Lower lobe of right lung (tissue), 2 donors: Measurements from ENCODE around the gene DLK1. TPM values are rescaled to one million over a fixed set of nuclear protein-coding genes. Genes with fewer than 3 reads are reported as not detected.

ENCODE experiments used
- ATAC-seq, 2 donors: fragments of 200-7000 bp; cut with Tn5 transposase; one replicate each; pipeline ENCODE4 v1.9.1; 2020 to 2022; ENCODE audit warnings: mild to moderate bottlenecking in 2 of 2, moderate library complexity in 2 of 2
- DNase-seq: peaks from one replicate; pipeline ENCODE4 v3.0.0-alpha.2; 2020
- H3K27ac ChIP-seq: fragments of 200-600 bp; one replicate; pipeline ENCODE4 v1.8.0; 2022
- H3K27me3 ChIP-seq: fragments of 200-600 bp; one replicate; pipeline ENCODE4 v1.8.0; 2022; ENCODE audit warnings: low read depth
- H3K36me3 ChIP-seq: fragments of 200-600 bp; one replicate; pipeline ENCODE4 v1.8.0; 2022; ENCODE audit warnings: mild to moderate bottlenecking
- H3K4me1 ChIP-seq: fragments of 200-600 bp; one replicate; pipeline ENCODE4 v1.8.0; 2022
- H3K4me3 ChIP-seq: fragments of 200-600 bp; one replicate; pipeline ENCODE4 v1.8.0; 2022; ENCODE audit warnings: mild to moderate bottlenecking
- H3K9me3 ChIP-seq: fragments of 200-600 bp; one replicate; pipeline ENCODE4 v1.8.0; 2022
- intact Hi-C: fragments of 100-400 bp; cut with DNase I; formaldehyde crosslinking; loops from one replicate; pipeline ENCODE4 v1.11.0; 2022
- total RNA-seq: library from RNA; stranded (reverse); fragmentation: NEBNext Ultra II Directional; extraction: Animal tissue kit (Norgen Biotek cat#: 25700); gene quantifications from one replicate; pipeline ENCODE4 v1.2.1, GENCODE V29; 2021
- TF ChIP-seq, protein P1 (sequence below): fragments of 200-600 bp; IDR thresholded peaks from one replicate; pipeline ENCODE4 v1.8.0; 2022; ENCODE audit warnings: antibody characterized with exemption, mild to moderate bottlenecking
- donor health status: DM: no; HTN: yes; CAD: no; lungs with severe emphysema.

The DLK1 gene
- total RNA-seq, 1 donor from 2014 or later = not detected

DNA sequence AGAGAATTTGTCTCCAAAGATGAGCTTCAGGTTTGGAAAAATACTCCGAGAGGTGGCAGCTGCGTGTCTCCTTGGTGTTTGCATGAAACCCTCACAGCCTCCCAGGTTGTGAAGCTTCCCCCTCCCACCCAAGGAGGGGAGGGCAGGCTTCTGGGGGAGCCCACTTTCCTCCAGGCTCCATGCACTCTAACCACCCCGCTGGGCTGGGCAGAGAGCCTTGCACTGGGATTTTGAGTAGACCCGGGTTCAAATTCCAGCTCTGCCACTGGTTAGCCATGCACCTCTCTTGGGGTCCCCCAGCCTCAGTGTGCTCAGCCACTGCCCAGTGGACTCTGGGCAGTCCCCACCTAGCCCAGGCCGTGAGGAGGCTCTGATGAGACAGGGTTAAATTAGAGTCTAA is 4.3 kb upstream of the DLK1 start:
- H3K27me3 ChIP-seq = peaks cover 54% of the 10 kb centered on the region
- ATAC-seq = no peak
- intact Hi-C loops = no loop called here

DNA sequence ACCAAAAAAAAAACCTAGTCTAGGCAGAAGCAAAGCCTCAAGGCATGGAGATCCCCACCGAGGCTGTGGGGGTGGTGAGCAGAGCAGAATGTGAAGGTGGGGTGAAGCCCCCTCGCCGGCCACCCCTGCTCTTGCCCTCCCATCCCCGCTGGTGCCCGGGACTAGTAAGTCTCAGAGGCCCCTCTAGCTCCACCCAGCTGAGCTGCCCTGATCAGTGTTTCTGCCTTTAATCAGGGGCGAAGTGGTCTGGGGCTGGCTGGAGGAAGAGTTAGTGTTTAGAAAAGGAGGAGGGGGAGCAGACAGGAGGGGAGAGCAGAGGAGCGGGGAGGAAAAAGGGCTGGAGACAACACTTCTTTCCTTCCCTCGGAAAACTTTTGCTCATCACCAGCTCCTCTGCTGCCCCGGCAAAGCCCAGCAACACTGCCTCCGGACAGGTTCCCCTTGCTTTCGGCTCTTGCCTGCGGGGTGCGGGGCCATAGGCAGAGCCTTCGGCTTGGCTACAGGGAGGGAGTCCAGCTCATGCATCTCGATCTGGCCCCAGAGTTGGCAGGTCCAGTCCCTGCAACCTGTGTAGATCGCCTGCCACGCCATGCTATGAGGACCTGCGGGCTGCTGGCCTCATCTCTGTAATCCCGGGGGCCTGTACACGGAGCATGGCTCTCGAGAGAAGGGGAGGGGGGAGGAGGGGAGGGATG is 3.4 kb upstream of the DLK1 start:
- no peak for DNase-seq

More for the DNA sequence above, 4.3 kb upstream of the DLK1 start:
- Histone ChIP-seq H3K27ac (no peak overlapping the region), H3K9me3 (no peaks in the 10 kb centered on the region), H3K36me3 (no peaks in the 10 kb centered on the region), H3K4me3 (no peak overlapping the region), H3K4me1 (no peaks in the 10 kb centered on the region)
- TF ChIP-seq, protein P1, sequence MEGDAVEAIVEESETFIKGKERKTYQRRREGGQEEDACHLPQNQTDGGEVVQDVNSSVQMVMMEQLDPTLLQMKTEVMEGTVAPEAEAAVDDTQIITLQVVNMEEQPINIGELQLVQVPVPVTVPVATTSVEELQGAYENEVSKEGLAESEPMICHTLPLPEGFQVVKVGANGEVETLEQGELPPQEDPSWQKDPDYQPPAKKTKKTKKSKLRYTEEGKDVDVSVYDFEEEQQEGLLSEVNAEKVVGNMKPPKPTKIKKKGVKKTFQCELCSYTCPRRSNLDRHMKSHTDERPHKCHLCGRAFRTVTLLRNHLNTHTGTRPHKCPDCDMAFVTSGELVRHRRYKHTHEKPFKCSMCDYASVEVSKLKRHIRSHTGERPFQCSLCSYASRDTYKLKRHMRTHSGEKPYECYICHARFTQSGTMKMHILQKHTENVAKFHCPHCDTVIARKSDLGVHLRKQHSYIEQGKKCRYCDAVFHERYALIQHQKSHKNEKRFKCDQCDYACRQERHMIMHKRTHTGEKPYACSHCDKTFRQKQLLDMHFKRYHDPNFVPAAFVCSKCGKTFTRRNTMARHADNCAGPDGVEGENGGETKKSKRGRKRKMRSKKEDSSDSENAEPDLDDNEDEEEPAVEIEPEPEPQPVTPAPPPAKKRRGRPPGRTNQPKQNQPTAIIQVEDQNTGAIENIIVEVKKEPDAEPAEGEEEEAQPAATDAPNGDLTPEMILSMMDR = no peak
- no peak for DNase-seq

DNA sequence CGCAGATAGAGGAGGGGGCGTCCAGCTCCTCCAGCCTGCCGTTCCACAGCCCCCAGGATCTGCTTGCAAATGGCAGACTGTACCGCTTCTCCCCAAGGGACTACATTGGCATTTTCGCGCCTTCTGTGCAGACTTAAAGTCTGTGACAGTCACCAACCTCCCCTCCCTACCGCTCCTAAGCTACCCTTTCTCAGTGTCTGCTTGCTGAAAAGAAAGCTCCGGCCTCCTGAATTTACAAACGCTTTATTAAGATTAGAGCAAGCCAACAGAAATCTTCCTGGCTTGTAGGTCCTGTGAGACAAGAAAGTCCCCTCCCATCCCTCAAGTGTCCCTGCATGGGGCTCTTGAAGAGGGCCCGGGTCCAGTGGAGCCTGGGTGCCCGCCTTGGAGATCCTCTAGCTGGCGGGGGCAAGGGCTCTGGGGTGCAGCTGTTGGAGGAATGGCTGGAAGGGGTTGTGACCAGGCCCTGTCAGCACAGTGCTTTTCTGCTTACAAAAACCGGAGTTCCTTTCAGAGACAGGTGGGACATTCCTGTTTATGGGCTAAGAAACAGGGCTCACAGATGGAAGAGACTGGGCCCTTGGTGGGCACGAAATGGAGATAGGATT is 2.8 kb upstream of the DLK1 start:
- Histone ChIP-seq H3K9me3 (no peaks in the 10 kb centered on the region), H3K4me1 (no peaks in the 10 kb centered on the region), H3K27me3 (peaks cover 70% of the 10 kb centered on the region), H3K36me3 (no peaks in the 10 kb centered on the region), H3K27ac (no peak overlapping the region), H3K4me3 (no peak overlapping the region)
- DNase-seq (no peak), ATAC-seq (no peak)
- TF ChIP-seq, protein P1 = no peak
- intact Hi-C loops = no loop called here

More for the DNA sequence above, 3.4 kb upstream of the DLK1 start:
- Histone ChIP-seq H3K36me3 (no peaks in the 10 kb centered on the region), H3K27me3 (peaks cover 63% of the 10 kb centered on the region), H3K4me1 (no peaks in the 10 kb centered on the region), H3K4me3 (no peak overlapping the region), H3K27ac (no peak overlapping the region), H3K9me3 (no peaks in the 10 kb centered on the region)
- TF ChIP-seq, protein P1 = no peak
- intact Hi-C loops = no loop called here
- no peak for ATAC-seq

DNA sequence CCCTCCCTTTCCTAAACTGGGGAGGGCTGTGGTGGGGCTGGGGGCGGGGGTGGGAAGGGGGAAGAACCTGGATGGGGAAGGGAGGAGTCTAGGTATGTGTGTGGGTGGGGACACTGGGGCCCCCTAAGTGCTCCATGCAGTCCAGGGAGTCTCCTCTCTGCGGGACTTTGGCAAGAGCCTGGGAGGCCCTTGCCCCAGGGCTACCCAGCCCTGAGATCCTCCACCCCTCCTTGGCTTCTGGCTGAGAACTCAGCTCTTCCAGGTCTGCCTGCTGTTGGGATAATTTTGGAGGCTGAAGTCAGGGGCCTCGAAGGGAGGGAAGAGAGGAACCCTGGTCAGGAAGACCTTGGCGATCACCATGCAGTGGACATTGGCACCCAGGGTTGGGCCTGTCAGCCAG is 2.2 kb upstream of the DLK1 start:
- Histone ChIP-seq H3K27ac (no peak overlapping the region), H3K36me3 (no peaks in the 10 kb centered on the region), H3K4me1 (no peaks in the 10 kb centered on the region), H3K27me3 (peaks cover 75% of the 10 kb centered on the region), H3K9me3 (no peaks in the 10 kb centered on the region), H3K4me3 (no peak overlapping the region)
- intact Hi-C loops = no loop called here
- TF ChIP-seq, protein P1 = no peak
- no peak for ATAC-seq
- no peak for DNase-seq

DNA sequence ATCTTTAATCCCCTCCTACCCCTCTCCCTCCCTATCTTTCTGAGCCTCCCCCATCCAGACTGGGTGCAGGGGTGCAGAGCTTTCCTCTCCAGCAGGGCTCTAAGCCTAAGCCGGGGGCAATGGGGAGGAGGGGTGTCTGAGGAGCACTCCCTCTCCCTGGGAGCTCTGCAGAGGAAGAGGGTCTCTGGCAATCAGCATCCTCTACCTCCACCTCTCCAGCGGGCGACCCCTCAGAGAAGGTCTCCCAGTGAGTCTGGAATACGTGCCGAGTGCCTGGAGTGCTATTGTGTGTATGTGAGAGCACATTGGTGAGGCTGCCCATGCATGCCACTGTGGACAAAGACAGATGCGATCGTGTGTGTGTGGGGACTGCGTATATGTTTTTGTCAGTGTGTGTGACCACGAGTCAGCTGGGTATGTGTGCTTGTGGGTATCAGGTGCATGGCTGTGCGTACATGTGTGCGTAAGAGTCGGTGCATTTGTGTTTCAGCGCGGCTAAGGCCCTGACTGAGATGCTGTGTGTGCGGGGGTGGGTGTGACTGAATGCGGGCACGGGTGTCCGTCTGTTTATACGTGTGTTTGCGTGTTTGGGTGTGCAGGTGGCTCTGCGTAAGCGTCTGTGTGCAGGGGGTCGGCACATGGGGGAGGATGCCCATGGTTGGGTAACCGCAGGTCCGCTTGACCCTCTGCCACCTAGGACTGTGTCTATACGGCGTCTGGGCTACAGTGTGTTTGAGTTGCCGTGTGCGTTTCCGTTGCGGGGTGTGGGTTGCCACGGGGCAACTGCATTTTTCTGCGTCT is 905 bp upstream of the DLK1 start:
- ATAC-seq = no peak
- TF ChIP-seq, protein P1 = no peak
- no peak for DNase-seq
- no peaks in the 10 kb centered on the region for H3K9me3 ChIP-seq
- H3K27ac ChIP-seq = no peak overlapping the region
- intact Hi-C loops = no loop called here
- H3K4me1 ChIP-seq = no peaks in the 10 kb centered on the region
- no peaks in the 10 kb centered on the region for H3K36me3 ChIP-seq
- H3K27me3 ChIP-seq = peaks cover 80% of the 10 kb centered on the region
- no peak overlapping the region for H3K4me3 ChIP-seq
